AML-193 (cell line): ENCODE data around the gene NET1.
A peak's percentile ranks its signal among the peaks of the same experiment; 100 is the strongest.
"Not testable (repeated sequence)": the region's sequence is repeated elsewhere in the genome, so short reads cannot be mapped to it uniquely, and the experiment has no call there.

Experiments used
- DNase-seq, 2 experiments: peaks; one replicate each; lab custom pipeline; 2025; lab: John Stamatoyannopoulos, UW

The NET1 gene

DNA sequence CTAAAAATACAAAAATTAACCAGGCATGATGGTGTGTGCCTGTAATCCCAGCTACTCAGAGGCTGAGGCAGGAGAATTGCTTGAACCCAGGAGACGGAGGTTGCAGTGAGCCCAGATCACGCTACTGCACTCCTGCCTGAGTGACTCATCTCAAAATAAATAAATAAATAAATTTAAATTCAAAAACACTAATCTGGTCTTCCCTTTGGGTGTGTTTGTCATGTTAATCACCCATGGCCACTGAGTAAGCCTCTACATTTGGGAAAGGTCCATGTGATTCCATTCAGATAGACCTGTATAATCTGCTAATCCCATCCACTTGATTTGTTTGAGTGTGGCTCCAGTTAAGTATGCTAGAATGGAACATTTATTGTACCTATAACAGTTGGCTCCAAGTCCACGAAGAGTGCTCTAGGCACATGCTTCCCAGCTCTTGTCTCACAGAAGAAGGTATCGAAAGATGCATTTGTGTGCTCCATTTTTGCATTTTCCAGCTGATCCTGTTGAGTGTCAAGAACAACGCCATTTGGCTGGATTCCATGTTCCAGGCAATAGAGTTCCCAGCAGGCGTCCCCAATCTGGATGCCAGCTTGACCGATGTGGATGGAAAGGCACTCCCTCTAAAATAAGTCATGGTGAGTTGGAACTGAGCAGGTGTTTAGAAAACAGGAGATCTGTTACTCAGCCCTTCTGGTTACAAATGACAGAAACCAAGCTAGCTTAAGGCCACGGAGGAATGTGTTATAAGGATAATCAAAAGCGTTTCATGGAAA, 11.7 kb upstream of the NET1 start:
- no peak for DNase-seq

DNA sequence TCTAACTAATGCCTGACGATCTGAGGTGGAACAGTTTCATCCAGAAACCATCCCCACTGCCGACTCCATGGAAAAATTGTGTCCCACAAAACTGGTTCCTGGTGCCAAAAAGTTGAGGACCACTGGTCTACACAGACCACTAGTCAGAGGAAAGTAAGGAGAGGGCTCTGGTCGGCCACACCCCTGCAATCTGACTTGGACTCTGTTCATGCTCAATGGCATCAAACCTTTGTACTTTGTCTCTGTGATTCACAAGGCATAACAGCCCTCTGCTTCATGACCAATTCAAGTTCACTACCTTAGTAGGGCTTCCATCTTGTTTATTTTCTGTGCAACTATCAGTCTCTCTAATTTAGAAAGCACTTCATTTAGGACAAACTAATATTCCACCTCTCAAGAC, 9.6 kb upstream of the NET1 start:
- no peak for DNase-seq

DNA sequence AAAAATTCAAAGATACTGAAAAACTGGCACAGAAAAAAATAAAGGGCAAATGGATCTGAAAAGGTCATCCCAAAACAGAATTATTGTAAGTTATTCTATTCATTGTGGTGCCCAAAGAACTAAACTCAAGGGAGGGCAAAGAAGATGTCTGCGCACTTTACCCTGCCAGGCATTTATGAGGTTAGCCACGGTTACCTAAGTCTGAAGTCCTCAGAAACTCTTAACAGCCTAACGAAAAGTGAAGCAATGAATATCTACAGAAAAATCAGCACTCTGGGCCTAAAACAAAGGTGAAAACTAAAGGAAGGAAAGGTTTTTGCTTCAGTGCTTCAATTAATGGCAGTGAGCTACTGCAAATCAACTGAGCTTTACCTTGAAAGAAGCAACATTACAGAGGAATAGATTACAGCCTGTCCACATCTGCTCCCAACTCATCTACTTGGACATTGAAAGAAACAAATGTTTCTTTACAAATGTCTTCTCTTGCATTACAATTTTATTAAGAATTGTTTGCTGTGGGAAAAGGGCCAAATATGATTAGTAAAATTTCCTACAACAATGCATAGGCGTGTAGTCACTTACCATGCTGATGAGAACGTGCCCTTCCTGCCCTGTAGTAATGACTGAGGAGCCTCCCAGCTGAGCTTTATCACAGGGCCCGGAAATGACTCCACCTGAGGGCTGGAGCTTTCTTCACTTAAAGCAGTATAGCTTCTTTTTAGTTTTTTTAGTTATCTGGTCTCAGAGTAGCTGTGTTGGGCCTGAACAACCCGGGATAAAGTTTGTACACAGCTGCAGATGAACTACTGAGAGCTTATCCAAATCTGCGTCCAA, 7.9 kb upstream of the NET1 start, which contains the start of gene TUBAL3:
Gene TUBAL3 (minus strand): TSS at position 621 of the 834 bp plus-strand sequence. CDS start 36 bp downstream, at position 585.
- no peak for DNase-seq

DNA sequence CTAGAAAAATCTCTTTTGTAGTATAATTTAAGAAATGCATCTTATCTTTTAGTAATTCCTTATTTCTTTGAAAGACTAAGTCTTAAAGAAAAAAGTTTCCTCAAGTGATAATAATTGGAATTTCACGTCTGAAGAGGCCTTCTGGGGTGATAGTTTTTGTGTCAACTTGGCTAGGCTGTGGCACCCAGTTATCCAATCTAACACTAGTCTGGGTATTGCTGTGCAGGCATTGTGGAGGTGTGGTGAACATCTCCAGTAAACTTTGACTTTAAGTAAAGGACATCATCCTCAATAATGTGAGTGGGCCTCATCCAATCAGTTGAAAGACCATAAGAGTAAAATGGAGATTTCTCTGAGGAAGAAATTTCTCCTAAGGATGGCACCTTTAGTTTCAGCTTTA, 5.4 kb upstream of the NET1 start:
- no peak for DNase-seq

DNA sequence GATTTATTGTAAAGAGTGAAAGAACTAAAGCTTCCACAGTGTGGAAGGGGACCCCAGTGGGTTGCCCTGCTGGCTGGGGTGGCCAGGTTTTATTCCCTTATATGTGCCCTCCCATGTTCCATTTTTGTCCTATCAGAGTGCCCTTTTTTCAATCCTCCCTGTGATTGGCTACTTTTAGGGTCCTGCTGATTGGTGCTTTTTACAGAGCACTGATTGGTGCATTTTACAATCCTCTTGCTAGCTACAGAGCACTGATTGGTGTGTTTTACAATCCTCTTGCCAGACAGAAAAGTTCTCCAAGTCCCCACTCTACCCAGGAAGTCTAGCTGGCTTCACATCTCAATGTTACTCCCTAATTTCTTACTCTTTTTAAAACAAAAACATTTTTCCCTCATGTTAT, 1.6 kb upstream of the NET1 start:
- not testable (repeated sequence) for DNase-seq

DNA sequence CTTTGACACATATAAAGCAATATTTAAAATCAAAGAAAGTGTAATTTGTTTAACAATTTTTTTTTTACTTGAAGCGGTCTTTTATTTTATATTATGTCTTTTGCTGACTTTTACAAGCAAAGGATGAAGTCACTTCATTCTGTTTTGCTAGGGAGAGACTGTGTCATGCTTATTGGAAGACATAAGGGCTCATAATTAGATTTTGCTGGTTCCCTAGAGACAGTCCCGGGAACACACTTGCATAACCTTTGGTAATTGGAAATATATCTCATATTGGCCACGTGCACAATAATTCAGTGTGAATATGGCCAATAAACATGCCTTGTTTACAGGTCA, 448 bp upstream of the NET1 start:
- no peak for DNase-seq

DNA sequence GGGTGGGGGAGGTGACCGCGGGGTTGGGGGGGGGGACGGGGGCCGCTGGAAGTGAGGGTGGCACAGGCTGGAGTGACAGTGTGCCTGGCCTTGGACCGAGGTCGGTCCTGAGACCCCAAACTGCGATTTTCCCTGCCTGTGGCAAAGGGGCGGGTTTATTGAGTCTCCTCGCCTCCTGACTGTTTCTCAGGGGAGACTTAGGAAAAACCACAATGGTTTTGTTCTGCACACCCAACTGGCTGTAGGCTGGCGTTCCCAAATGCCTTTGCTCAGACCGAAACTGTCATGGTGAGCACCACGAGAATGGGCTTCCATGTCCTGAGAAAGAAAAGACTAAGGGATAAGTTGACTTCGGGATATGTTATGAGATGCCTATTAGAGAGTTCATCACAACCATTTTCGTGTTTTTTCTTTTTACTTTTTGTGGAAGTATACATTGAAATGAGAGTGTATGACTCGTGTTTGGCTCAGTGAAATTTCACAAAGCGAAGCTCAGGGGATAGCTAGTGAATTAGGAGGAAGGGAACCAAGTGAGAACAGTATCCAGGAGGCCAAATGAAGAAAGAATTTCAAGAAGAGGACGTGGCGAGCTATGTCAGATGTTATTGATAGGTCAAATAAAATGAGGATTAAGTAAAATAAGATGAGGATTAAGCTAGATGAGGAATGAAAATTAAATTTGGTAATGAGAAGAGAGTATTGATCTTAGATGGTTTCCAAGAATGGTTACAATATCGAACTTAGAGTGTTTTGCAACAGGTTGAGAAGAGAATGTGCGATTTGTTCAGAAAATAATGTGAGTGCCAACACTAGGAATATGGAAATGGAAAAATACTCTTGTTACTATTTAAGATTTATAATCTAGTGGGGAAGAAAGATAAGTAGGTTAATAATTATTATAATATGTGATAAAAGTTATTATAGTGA, 918 bp downstream of the NET1 start:
- DNase-seq, result peak; percentile 26 to 28

DNA sequence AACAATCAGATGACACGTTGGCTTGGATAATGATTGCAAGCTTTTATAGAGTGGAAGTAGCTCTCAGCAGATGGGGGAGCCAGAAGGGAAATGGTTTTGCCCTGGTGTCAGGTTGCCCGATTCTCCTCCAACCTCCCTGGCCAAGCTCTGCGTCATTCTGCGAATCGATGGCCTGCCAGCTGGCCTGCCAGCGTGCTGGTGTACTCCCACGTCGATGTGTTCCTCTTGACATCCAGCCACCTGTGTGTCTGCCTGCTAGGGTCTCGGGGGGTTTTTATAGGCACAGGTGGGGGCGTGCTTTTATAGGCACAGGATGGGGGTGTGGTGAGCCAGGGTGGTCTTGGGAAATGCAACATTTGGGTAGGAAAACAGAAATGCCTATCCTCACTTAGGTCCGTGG, 4.6 kb downstream of the NET1 start:
- no peak for DNase-seq

DNA sequence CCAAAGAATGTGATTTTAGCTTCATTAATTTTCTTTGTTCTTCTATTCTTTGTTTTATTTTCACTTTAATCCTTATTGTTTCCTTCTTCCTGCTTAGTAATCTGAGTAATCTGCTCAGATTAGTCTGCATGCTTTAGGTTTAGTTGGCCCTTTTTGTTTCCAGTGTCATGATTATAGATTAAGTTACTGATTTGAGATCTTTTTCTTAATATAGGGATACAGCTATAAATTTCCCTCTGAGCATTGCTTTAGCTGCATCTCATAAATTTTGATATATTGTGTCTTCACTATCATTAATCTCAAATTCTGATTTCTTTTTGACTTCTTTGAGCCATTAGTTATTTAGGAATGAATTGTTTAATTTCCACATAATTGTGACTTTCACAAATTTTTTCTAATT, 6.2 kb downstream of the NET1 start:
- DNase-seq, result no peak

DNA sequence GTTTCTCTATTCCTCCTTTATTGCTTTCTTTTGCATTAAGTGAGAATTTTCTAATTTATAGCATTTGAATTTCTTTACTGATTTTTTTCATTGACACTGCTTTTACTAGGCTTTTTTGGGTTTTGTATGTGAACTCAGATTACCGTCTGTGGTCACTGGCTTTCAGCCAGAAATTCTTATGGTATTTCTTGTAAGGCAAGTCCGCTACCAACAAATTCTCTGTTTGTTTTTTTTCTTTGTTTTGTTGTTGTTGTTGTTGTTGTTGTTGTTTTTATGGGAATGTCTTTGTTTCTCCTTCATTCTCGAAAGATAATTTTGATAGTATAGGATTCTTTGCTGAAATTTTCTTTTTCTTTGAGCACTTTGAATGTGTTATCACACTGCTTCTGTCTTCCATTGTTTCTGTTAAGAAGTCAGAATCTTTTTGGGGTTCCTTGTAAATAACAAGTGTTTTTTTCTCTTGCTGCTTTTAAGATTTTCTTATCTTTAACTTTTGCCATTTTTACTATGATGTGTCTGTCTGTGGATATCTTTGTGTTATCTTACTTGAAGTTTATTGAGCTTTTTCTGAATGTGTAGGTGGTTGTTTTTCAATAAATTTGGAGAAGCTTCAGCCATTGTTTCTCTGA, 7.2 kb downstream of the NET1 start:
- no peak for DNase-seq

- no peak for DNase-seq
Measured at GRCh38 chr10:5423771-5424170, 11.4 kb downstream of the NET1 start.

GRCh38 chr10:5424751-5425150, 12.4 kb downstream of the NET1 start:
- no peak for DNase-seq

GRCh38 chr10:5428133-5428532, 15.8 kb downstream of the NET1 start:
- no peak for DNase-seq

DNA sequence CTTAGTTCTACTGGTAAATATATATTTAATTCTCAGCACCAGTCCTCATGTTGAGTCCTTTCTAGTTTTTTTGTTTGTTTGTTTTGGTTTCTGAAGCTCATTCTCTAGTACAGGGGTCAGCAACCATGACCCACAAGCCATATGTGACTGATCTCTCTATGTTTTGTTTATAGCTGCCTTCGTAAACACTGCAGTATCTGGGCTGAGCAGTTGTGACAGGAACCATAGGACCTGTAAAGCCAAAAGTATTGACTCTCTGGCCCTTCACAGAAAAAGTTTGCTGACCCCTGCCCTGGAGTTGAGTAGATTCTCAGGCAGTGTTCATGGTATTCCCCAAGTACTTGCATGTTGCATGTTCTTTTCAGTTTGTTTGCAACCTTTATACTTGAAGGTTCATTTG, 20.8 kb downstream of the NET1 start:
- no peak for DNase-seq

DNA sequence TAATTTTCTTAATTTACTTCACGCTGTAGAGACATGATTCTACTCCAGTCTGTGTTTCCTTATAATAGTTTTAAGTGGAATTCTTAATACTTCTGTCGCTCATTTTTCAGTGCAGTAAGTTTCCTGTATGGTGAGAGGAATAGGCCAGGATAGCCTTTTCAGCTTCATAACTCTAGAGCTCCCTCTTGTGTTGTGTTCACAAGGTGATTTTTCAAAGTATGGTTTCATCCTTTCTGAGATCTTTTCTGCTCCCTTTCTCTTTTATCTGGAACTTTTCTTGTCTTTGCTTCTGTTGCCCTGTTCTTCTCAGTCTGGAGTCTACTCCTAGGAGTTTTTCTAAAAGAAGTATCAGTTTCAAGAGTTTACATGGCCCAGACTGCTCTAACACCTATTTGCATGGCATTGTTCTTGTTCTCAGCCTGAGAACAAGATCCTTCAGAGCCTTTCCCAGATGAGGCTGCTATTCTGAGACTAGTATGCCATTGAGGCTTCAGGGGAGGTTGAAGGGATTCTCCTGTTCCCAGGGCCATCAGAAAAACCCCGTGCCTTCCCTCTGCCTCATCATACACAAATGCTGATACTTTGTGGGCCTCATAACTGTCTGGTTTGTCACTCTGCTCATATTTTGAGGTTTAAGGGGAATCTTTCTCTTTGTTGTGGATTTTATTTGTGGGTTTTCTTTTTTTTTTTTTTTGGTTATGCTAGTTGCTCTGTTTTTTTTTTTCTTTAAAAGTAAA, 21.8 kb downstream of the NET1 start:
- DNase-seq, result peak; percentile 40 to 44

DNA sequence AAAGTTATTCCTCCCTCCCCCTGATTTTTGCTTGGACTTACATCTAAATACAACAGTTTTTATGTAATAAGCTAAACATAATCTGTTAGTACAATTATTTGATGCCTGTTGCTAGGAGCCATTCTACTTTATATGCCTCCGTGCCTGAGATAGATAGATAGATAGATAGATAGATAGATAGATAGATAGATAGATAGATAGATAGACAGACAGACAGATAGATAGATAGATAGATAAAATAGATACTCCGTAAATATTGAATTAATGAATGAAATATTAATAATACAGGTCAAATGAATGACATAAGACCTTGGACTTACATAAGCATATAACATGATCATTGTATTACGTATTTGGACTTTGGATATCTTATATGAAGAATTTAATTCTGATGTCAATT, 23.0 kb downstream of the NET1 start:
- DNase-seq, result no peak

DNA sequence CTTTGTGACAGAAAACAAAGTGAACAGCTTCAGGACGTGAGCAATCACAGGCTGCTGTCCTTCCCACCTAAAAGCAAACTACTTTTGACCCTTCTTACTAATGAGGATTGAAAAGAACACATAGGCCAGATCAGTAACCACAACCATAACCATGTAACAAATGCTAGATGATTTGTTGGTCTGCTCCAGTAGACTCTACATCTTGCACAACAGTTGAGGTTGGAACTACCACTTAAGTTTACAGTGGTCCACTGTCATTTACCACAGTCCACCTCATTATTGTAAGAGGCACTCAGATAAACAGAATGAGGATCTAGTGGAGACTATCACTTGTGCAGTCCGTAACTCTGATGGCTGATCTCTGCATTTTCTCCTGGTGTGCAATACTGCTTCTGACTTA, 27.8 kb downstream of the NET1 start:
- no peak for DNase-seq

- no peak for DNase-seq
Measured at GRCh38 chr10:5441106-5441505, 28.7 kb downstream of the NET1 start.

DNA sequence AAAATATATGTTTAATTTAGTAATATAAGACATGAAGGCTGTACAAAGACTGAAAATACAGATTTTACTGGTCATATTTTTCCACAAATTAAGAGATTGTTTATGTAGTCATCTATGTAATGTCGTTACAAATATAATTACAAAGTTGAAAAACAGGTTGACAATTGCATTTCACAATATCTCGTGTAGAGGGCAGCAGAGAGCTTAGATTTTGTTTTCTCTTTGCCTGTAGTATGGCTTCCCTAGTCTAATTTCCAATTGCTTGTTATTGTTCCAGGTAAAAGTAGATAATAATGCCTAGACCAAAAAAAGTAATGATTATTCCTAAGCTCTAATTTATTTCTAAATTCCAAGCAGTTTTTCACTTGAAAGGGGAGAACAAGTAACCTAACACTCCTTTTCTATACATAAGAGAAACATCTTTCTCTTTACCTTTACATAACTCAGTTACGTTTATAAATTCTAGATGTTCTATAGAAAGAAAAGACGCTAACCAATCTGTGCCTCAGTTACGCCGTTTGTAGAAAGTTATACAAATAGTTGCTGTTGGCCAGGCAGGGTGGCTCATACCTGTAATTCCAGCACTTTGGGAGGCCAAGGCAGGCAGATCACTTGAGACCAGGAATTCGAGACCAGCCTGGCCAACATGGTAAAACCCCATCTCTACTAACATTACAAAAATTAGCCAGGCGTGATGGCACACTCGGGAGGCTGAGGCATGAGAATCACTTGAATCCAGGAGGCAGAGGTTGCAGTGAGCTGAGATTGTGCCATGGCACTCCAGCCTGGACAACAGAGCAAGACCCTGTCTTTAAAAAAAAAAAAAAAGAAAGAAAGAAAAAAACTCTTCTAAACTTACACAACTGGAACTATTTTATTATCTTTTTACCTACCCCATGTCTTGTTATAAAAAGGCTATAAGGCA, 30.0 kb downstream of the NET1 start:
- DNase-seq, result peak; percentile 33 to 57

DNA sequence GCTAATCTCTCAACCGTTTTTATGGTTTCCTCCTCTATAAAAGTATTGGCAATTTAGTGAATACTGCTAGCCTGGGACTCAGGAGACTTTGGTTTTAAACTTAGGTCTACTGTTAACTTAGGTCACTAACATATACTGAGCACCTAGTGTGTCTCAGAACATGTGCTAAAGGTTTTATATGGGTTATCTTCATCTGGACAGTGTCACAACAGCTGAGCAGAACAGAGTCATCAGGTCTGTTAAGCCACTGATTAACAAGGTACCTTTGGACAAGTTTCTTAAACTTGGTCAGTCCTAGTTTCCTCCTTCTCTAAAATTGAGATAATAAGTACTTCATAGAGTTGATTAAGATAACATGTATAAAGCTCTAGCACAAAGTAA, 30.6 kb downstream of the NET1 start:
- DNase-seq, result no peak
